ENCODE data around the gene AGPAT3. TPM values are rescaled to one million over a fixed set of nuclear protein-coding genes. Genes with fewer than 3 reads are reported as not detected.
A peak's percentile ranks its signal among the peaks of the same experiment; 100 is the strongest.

The AGPAT3 gene
- total RNA-seq, 1 donor = 63.5 TPM

GRCh38 chr21:43864313-43864961 lies 586 bp upstream of the AGPAT3 start:
- peak; percentile 21 for DNase-seq (ENCODE audit: low read depth)
- peak overlapping the region; percentile 72 for H3K4me3 ChIP-seq (ENCODE audit: low read depth, low read length)
- no peak for TF ChIP-seq CTCF (IDR thresholded peaks at IDR 0.05; ENCODE audit: insufficient read depth, low read depth, low read length)

- TF ChIP-seq CTCF (IDR thresholded peaks at IDR 0.05; ENCODE audit: insufficient read depth, low read depth, low read length) = no peak
- H3K4me3 ChIP-seq (ENCODE audit: low read depth, low read length) = peak overlapping the region; percentile 72
- DNase-seq (ENCODE audit: low read depth) = peak; percentile 53
Measured at GRCh38 chr21:43865540-43866259, 677 bp downstream of the AGPAT3 start.

GRCh38 chr21:43866260-43866629 lies 1.2 kb downstream of the AGPAT3 start:
- DNase-seq (ENCODE audit: low read depth) = peak; percentile 71
- no peak for TF ChIP-seq CTCF (IDR thresholded peaks at IDR 0.05; ENCODE audit: insufficient read depth, low read depth, low read length)

GRCh38 chr21:43866659-43867331 lies 1.8 kb downstream of the AGPAT3 start:
- no peak for TF ChIP-seq CTCF (IDR thresholded peaks at IDR 0.05; ENCODE audit: insufficient read depth, low read depth, low read length)
- H3K4me3 ChIP-seq (ENCODE audit: low read depth, low read length) = peak overlapping the region; percentile 72
- DNase-seq (ENCODE audit: low read depth) = peak; percentile 18

More at GRCh38 chr21:43866260-43866629, 1.2 kb downstream of the AGPAT3 start:
- H3K4me3 ChIP-seq (ENCODE audit: low read depth, low read length) = peak overlapping the region; percentile 72

- DNase-seq (ENCODE audit: low read depth) = no peak
Measured at GRCh38 chr21:43867332-43867703, 2.3 kb downstream of the AGPAT3 start.

GRCh38 chr21:43867948-43868347 lies 2.9 kb downstream of the AGPAT3 start:
- DNase-seq (ENCODE audit: low read depth) = no peak
- TF ChIP-seq CTCF (IDR thresholded peaks at IDR 0.05; ENCODE audit: insufficient read depth, low read depth, low read length) = no peak
- H3K4me3 ChIP-seq (ENCODE audit: low read depth, low read length) = no peak overlapping the region

More at GRCh38 chr21:43867332-43867703, 2.3 kb downstream of the AGPAT3 start:
- TF ChIP-seq CTCF (IDR thresholded peaks at IDR 0.05; ENCODE audit: insufficient read depth, low read depth, low read length) = no peak
- H3K4me3 ChIP-seq (ENCODE audit: low read depth, low read length) = no peak overlapping the region
